Measurements from ENCODE around the gene PITPNM1. TPM values are rescaled to one million over a fixed set of nuclear protein-coding genes. Genes with fewer than 3 reads are reported as not detected.

PITPNM1 gene
- total and polyA plus RNA-seq, 2 donors (not counting 1 experiment from before 2014, with no cell fraction given): 4.7 to 10.2 TPM

GRCh38 chr11:67534070-67534679 lies 29.0 kb upstream of the PITPNM1 start:
- H3K9me3 ChIP-seq (ENCODE audit: control insufficient read depth, insufficient read depth, low read depth, low read length): no peaks in the 10 kb centered on the region
- TF ChIP-seq EZH2 (IDR thresholded peaks at IDR 0.05; ENCODE audit: low read length, missing control alignments): no peak
- TF ChIP-seq, protein P1, sequence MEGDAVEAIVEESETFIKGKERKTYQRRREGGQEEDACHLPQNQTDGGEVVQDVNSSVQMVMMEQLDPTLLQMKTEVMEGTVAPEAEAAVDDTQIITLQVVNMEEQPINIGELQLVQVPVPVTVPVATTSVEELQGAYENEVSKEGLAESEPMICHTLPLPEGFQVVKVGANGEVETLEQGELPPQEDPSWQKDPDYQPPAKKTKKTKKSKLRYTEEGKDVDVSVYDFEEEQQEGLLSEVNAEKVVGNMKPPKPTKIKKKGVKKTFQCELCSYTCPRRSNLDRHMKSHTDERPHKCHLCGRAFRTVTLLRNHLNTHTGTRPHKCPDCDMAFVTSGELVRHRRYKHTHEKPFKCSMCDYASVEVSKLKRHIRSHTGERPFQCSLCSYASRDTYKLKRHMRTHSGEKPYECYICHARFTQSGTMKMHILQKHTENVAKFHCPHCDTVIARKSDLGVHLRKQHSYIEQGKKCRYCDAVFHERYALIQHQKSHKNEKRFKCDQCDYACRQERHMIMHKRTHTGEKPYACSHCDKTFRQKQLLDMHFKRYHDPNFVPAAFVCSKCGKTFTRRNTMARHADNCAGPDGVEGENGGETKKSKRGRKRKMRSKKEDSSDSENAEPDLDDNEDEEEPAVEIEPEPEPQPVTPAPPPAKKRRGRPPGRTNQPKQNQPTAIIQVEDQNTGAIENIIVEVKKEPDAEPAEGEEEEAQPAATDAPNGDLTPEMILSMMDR (conservative IDR thresholded peaks at IDR 0.05 in 1 of 2, IDR thresholded peaks at IDR 0.05 in 1 of 2; ENCODE audit: low read depth in 1 of 2, low read length in 2 of 2): no peak

GRCh38 chr11:67532889-67533288 lies 27.7 kb upstream of the PITPNM1 start:
- Histone ChIP-seq H3K27ac (ENCODE audit: insufficient read depth, low read length) (no peak overlapping the region), H2AFZ (ENCODE audit: low read length) (no peak overlapping the region), H3K9me3 (ENCODE audit: control insufficient read depth, insufficient read depth, low read depth, low read length) (no peaks in the 10 kb centered on the region), H3K9ac (ENCODE audit: insufficient read depth, low read length) (no peak overlapping the region), H3K79me2 (ENCODE audit: control insufficient read depth, insufficient read depth, low read length) (no peaks in the 10 kb centered on the region), H3K36me3 (ENCODE audit: control insufficient read depth, insufficient read depth, low read length) (no peaks in the 10 kb centered on the region), H4K20me1 (ENCODE audit: control insufficient read depth, extremely low read depth, insufficient read depth, low read length) (no peaks in the 10 kb centered on the region), H3K4me1 (ENCODE audit: control insufficient read depth, extremely low read depth, insufficient read depth, low read length) (no peaks in the 10 kb centered on the region), H3K27me3 (ENCODE audit: control insufficient read depth, insufficient read depth, low read length) (no peaks in the 10 kb centered on the region), H3K4me3 (replicated peaks in 1 of 4; ENCODE audit: control extremely low read depth in 1 of 4, insufficient read depth in 1 of 4, low read depth in 3 of 4, low read length in 4 of 4) (no peak overlapping the region), H3K4me2 (ENCODE audit: extremely low read depth, insufficient read depth, low read length) (no peak overlapping the region)
- DNase-seq (ENCODE audit: low read depth in 2 of 2): no peak
- no peak for TF ChIP-seq EZH2 (IDR thresholded peaks at IDR 0.05; ENCODE audit: low read length, missing control alignments)
- TF ChIP-seq, protein P1 (conservative IDR thresholded peaks at IDR 0.05 in 1 of 2, IDR thresholded peaks at IDR 0.05 in 1 of 2; ENCODE audit: low read depth in 1 of 2, low read length in 2 of 2): no peak

More at GRCh38 chr11:67534070-67534679, 29.0 kb upstream of the PITPNM1 start:
- Histone ChIP-seq H4K20me1 (ENCODE audit: control insufficient read depth, extremely low read depth, insufficient read depth, low read length) (no peaks in the 10 kb centered on the region), H3K9ac (ENCODE audit: insufficient read depth, low read length) (no peak overlapping the region), H3K79me2 (ENCODE audit: control insufficient read depth, insufficient read depth, low read length) (no peaks in the 10 kb centered on the region), H3K4me3 (replicated peaks in 1 of 4; ENCODE audit: control extremely low read depth in 1 of 4, insufficient read depth in 1 of 4, low read depth in 3 of 4, low read length in 4 of 4) (no peak overlapping the region), H3K27ac (ENCODE audit: insufficient read depth, low read length) (no peak overlapping the region), H3K36me3 (ENCODE audit: control insufficient read depth, insufficient read depth, low read length) (no peaks in the 10 kb centered on the region), H3K4me1 (ENCODE audit: control insufficient read depth, extremely low read depth, insufficient read depth, low read length) (no peaks in the 10 kb centered on the region), H2AFZ (ENCODE audit: low read length) (no peak overlapping the region), H3K4me2 (ENCODE audit: extremely low read depth, insufficient read depth, low read length) (no peak overlapping the region), H3K27me3 (ENCODE audit: control insufficient read depth, insufficient read depth, low read length) (no peaks in the 10 kb centered on the region)
- peak in 1 of 2 donors; percentile 11 for DNase-seq (ENCODE audit: low read depth in 2 of 2)

DNA sequence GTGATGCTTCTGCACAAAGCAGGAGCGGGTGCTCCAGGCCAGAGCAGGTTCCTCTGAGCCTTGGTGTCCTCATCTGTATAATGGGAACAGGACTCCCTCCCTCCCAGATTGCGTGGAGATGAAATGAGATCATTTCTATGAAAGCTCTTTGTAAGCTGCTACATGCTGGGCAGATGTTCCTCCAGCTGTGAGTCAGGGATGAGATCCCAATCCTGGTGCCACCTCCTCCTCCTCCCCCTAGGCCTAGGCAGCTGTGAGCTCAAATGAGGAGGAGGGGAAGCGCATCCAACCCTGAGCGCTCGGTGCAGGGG lies 25.1 kb upstream of the PITPNM1 start:
- no peaks in the 10 kb centered on the region for H3K9me3 ChIP-seq (ENCODE audit: control insufficient read depth, insufficient read depth, low read depth, low read length)
- DNase-seq (ENCODE audit: low read depth in 2 of 2): no peak
- no peak overlapping the region for H3K4me2 ChIP-seq (ENCODE audit: extremely low read depth, insufficient read depth, low read length)
- no peak overlapping the region for H3K9ac ChIP-seq (ENCODE audit: insufficient read depth, low read length)
- no peaks in the 10 kb centered on the region for H3K4me1 ChIP-seq (ENCODE audit: control insufficient read depth, extremely low read depth, insufficient read depth, low read length)
- H4K20me1 ChIP-seq (ENCODE audit: control insufficient read depth, extremely low read depth, insufficient read depth, low read length): no peaks in the 10 kb centered on the region
- H3K4me3 ChIP-seq (replicated peaks in 1 of 4; ENCODE audit: control extremely low read depth in 1 of 4, insufficient read depth in 1 of 4, low read depth in 3 of 4, low read length in 4 of 4): no peak overlapping the region
- no peaks in the 10 kb centered on the region for H3K36me3 ChIP-seq (ENCODE audit: control insufficient read depth, insufficient read depth, low read length)
- no peak for TF ChIP-seq EZH2 (IDR thresholded peaks at IDR 0.05; ENCODE audit: low read length, missing control alignments)
- TF ChIP-seq, protein P1 (conservative IDR thresholded peaks at IDR 0.05 in 1 of 2, IDR thresholded peaks at IDR 0.05 in 1 of 2; ENCODE audit: low read depth in 1 of 2, low read length in 2 of 2): no peak
- H3K27ac ChIP-seq (ENCODE audit: insufficient read depth, low read length): no peak overlapping the region
- H3K27me3 ChIP-seq (ENCODE audit: control insufficient read depth, insufficient read depth, low read length): no peaks in the 10 kb centered on the region
- no peak overlapping the region for H2AFZ ChIP-seq (ENCODE audit: low read length)
- no peaks in the 10 kb centered on the region for H3K79me2 ChIP-seq (ENCODE audit: control insufficient read depth, insufficient read depth, low read length)

Measured in fibroblast of lung (primary cell).